GM19468 (cell line): Measurements from ENCODE around the gene CYP1B1.
A peak's percentile ranks its signal among the peaks of the same experiment; 100 is the strongest.

ENCODE experiments used
- ATAC-seq: cut with Tn5 transposase; IDR thresholded peaks from one replicate; pipeline ENCODE4 v1.9.1; 2021; ENCODE audit warnings: mild to moderate bottlenecking, moderate library complexity, moderate number of reproducible peaks; ENCODE audit not compliant: unreplicated experiment; ENCODE audit errors: extremely low read depth

Gene CYP1B1

DNA sequence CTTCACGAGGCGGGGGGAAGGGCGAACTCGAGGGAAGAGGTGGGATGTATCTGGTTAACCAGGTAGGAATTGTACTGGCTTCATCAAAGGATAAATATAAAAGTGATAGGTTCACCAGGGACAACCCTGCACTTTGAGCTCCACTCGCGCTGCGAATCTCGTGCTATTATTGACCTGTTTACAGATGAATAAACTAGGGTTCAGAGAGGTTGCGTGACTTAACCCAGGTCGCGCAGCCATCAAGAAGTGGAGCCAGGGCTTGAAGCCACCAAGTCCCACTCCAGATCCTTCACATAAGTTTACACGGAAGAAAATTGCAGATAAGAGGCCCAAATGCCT lies 1.4 kb upstream of the CYP1B1 start:
- ATAC-seq: no peak

DNA sequence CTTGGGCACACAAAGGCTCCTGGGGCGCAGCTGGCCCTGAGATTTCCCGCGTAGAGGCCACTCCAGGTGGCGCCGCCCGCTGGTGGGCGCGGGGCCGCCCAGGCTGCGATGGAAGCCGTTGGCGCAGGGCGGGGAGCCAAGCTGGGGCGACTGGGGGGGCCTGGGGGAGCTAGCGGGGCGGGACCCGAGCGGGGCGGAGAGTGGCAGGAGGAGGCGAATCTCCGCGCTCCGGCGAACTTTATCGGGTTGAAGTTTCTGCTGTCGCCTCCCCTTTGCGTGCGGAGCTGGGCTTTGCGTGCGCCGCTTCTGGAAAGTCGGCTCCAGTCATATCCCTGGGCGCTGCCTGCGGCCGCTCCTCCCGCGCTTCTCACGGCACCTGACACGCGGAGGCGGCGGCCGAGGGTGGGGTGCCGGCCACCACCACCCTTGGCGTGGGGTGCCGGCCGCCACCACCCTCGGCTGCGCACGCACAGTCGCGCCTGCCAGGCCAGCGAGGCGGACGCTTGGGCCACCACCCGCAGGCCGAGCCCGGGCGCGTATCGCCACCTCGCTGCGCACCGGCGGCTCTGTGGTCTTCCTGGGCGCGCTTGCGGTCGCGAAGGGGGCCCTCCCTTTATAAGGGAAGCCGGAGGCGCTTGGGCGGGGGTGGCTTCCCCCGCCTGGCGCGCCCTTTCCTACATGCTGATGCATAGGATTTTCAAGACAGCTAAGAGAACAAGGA lies 919 bp upstream of the CYP1B1 start:
- peak; percentile 29 for ATAC-seq

DNA sequence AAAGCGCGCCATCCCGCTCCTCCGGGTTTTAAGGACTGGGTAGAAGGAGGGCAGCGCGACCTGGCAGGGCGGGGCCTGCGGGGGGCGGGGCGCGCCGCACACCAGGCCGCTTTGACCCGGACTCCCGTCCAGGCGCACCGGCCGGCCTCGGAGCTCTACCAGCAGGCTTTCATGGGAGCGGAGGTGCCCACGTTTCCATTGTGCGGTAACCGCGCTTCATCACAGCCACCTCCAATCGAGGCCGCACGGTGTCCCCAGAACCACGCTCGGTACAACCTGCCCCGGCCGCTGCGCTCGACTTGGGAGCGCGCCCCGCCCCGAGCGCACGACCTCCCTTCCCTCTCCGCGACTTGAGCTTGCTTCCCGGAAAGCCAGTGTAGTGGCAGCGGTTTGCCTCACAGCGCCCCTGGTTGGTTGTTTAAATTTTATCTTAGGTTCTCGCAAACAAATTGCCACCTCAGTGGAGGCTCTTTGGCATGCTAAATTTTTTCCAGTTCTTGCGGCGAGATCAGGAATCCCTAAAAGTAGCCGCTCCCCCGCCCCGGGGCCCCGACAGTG lies 280 bp upstream of the CYP1B1 start:
- no peak for ATAC-seq

DNA sequence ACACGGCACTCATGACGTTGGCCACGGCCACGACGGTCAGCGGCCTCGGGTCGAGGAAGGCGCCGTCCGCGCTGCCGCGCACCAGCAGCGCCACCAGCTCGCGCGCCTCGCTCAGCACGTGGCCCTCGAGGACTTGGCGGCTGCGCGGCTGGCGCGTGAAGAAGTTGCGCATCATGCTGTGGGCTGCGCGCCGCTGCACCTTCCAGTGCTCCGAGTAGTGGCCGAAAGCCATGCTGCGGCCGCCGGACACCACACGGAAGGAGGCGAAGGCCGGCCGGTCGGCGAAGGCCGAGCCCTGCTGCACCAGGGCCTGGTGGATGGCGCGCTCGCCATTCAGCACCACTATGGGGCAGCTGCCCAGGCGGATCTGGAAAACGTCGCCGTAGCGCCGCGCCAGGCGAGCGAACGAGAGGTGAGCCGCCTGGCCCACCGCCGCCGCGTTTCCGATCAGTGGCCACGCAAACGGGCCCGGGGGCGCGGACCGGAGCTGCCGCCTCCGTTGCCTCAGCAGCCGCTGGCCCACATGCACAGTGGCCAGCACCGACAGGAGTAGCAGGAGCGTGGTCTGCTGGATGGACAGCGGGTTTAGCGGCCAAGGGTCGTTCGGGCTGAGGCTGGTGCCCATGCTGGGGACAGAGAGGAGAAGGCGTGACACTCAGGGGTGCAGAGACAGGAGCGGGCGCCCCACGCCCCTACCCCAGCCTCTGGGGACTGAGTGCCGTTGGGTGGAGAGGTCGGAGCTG lies 1.0 kb downstream of the CYP1B1 start:
- ATAC-seq: no peak

DNA sequence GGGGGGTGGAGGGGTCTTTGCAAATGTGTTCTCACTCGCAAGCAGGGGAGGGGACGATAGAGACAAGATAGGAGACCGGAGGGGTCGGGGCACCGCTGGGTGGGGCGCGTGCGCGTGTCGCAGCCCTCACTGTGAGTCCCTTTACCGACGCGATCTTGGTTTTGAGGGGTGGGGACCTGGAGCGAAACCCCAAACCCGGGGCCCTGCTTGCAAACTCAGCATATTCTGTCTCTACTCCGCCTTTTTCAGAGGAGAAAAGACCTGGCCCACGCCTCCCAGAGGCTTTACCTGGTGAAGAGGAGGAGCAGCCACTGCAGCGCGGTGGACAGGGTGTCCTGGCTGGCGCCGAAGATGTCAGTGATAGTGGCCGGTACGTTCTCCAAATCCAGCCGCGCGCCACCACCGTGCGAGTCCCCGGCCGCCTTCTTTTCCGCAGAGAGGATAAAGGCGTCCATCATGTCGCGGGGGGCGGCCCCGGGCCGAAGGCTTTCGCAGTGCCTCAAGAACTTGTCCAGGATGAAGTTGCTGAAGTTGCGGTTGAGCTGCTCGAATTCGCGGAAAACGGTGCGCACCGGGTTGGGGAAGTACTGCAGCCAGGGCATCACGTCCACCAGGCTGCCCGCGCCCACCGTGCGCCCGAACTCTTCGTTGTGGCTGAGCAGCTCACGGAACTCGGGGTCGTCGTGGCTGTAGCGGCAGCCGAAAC lies 1.7 kb downstream of the CYP1B1 start:
- ATAC-seq: no peak

DNA sequence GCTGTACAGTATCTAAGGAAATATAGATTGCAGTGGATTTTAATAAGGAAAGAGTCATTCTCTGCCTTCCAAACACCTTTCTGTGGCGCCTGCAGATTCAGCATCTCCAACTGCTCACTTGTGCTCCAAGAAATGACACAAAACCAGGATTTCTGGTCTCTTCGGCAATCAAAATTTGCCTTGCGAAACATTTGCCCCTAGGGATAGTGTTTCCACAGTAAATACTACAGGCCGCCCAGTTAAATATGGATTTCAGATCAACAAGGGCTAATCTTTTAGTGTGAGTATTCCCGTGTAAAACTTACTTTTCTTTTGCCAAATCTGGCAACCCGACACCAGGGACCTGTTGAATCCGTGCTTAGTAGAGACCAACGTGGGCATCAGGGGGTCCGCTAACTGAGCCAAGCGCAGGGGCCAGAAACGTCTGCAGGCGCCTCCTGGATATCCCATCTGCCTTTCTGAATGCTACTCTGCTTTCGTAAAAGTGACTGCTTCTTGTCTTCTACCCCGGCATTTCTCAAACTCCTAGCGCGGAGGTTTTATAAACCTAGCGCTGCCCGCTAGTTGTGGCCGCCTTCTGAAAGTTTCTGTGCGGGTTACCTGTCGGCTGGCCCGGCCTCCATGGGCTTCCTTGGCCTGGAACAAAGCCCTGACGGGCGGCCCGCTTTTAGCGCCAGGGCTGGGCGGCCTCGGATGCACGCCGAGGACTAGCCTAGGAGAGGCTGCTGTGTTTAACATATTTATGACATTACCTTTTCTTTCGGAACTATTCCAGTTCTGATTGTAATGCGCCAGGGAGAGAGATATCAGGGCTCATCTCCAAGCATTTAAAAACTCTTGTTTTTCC lies 2.5 kb downstream of the CYP1B1 start:
- ATAC-seq: no peak

DNA sequence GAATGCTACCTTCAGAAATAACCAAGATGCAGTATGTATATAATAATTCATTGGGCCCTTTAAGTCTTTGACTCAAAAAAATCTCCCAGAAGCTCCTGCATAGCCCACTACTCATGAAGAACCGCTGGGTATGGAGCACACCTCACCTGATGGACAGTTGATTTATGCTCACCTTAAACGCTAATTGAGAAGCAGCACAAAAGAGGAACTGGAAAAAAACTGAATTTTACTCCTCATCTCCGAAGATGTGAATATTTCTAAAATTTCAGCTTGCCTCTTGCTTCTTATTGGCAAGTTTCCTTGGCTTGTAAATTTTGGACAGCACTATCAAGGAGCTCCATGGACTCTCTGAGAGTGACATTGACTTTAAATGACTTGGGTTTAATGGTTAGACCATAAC lies 5.5 kb downstream of the CYP1B1 start:
- ATAC-seq: no peak

DNA sequence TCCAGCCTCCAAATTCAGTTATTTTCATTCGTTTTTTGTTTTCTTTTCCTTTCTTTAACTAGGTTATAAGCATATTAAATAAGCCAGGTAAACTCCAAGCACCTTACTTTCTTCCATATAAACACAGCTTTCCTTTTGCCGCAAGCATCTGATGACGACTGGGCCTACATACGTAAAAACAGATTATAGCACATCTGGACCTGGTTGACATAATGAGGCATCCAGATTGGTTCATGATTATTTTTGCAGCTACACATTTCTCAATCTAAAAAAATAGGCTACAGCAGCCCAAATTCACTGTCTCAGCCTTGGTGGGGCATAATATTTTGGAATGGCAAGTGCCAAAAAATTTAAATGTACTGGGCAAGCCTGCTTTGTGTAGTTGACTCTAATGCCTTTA lies 7.7 kb downstream of the CYP1B1 start:
- no peak for ATAC-seq

DNA sequence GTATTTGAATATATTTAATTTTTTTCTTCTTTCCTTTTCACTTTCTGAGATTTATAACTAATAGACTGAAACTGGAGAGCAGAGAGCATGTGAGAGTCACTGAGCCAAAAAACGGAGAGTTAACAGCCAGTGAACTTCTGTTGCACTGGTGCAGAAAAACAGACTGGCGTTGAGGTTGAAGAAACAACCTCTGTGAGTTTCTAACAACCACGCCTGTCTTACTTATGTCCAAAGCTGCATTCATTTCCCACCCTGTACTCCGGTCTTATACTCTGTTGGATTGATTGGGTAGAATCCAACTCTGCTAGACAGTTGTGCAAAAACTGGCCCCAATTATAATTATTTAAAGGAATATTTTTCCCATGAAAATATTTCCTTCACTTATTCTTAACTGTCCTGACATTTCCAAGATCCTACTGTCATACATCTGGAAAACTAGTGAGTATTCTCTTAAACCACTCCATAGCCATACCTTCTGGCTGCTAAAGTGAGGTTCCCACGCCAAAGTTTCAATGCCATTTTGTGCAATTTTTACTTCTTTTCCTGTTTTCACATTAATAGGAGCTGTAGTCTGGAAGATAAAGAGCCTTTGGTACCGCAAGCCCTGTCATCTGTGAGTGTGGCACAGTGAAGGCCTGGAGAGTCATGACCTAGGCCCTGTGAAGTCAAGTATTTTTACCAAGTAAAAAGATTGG lies 9.4 kb downstream of the CYP1B1 start:
- ATAC-seq: no peak

DNA sequence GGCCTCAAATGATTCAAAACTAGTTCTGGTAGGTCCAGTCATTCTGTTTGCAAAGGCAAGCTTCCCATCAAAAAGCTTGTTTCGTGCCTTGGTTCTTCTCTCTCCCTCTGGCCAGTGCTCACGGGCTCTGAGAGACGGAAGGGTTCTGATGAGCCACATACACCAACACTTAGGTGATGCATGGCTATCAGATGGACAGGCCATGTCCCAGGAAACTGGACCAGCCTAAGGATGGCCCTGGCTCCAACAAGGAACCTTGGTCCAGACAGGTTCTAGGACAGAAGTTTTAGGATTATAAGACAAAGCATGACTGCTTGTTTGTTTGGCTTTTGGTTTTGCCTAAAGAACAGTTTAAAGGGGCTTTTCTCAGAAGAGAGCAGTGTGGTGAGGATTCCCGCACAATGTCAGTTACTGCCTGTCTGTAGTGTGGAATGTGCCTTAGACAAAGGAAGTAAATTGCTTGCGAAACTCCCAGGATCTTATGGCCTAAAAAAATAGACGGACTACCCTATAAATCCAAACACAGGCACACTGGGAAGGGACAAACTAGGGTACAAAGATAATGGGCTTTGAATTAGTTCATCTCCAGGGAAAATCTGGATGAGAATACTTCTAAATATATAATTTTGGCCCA lies 10.3 kb downstream of the CYP1B1 start:
- no peak for ATAC-seq

DNA sequence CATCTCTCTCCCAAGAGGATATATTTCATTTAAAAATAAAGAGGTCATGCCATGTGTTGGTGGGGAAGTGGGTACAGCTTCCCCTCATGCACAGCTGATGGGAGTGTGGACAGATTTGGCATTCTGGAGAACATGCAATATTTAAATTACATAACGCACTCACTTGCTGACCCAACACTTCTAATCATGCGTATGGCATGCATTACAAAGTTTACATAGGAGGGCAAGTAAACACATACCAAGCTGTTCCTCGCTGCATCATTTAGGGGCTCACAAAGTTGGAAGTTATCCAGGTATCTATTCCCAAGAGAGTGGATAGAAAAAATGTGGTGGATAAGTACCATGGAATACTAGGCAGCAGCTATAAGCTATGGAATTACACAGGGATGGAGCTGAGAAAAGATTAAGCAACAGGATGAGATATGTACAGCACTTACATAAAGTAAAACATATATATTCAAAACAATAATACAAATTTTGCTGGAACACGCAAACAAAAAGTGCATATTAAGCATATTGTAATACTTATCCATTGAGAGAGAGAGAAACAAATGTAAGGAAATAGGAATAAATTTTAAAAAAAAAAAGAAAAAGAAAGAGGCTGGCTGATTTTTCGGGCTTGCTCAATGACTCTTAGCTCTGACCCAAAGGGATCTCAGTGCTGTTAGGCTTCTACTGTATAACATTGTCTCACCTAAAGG lies 11.0 kb downstream of the CYP1B1 start:
- ATAC-seq: no peak

DNA sequence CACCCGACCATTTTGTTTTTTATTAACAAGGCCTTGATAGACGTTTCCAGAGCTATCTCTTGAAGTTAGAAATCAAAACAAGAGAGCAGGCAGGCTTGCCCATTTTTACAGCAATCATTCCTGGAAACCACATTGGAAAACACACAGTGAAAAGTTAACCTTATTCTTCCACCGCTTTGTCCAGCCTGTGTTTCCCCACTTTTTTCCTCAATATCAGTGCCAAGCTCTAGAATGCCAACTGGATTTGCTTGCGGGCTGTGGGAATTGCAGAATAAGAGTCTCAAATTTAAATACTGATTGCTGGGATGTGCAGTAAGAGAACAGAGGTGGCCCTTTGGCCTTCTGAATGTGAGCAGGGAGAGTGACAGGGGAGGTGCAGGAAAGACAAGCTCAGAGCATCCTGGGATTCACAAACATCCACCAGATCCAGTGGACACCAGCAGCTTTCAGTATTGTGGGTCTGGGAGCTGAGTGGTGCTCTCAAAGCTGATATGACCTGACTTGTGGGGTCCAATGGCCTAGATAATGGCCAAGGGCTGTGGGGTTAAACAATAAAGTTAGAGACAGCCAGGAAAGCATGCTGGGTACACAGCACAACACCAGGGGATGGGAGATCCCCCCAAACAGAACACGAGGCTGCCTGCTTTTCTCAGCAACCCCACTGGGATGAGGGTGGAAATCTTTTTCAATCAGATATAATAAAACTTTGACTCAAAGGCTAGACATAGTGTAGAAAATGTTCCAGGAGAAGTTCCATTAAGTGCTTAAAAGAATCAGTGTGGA lies 15.5 kb downstream of the CYP1B1 start:
- ATAC-seq: no peak

DNA sequence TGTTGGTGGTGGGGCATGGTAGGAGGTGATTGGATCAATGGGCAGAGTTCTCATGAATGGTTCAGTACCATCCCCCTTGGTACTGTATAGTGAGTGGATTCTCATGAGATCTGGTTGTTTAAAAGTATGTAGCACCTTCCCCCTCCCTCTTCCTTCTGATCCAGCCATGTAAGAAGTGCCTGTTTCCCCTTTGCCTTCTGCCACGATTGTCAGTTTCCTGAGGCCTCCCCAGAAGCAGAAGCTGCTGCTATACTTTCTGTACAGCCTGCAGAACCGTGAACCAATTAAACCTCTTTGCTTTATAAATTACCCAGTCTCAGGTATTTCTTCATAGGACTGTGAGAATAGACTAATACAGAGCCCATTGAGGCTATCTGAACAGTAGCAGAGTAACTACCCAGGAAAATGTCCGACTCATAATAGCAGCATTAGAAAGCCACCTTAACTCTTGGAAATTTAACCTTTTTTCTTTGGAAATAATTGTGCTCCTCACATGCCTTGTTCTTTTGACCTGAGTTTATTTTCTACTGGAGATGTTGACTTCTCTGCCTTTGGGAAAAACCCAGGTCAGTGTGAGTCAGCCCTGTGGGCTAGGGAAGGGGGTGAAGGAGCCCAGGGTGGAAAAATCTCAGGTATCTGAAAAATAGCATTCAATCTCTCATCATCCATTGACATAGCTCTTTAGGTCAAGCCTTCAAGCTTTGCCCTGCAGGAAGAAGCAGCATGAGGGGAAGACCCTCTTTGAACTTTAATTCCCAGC lies 18.1 kb downstream of the CYP1B1 start:
- ATAC-seq: no peak

DNA sequence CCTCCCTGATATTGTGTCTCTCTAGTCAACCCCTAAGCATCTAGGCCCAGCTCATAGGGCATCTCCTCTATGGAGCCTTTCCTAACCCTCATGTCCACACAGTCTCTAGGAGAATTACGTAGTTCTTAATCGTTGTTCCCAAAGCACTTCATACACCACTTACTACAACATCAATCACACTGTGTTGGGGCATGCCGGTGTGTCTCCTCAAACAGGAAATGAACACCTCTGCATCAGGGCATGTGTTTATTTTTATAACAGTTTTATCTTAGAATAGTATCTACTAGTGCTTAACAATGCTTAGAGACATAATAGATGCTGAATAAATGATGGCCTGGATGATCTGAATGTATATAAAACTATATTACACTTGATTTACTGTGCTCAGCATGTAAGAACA lies 19.7 kb downstream of the CYP1B1 start:
- no peak for ATAC-seq

DNA sequence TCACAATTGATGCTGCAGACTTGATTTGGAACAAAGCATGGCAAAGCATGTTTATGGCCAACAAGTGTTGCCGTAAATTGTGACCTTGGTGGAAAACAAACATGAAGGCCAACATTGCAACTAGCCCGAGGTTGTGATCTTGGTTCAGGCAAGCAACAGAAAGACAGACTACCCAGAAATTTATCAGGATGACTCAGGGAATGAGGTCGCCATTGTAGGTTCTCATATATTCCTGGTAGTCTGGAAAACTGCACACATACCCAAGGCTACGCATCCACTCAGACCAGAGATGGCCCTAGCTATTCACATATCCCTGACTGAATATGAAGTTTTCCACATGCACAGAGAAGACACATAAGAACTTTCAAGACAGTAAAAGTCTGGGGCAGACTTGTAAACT lies 30.1 kb downstream of the CYP1B1 start:
- ATAC-seq: no peak

DNA sequence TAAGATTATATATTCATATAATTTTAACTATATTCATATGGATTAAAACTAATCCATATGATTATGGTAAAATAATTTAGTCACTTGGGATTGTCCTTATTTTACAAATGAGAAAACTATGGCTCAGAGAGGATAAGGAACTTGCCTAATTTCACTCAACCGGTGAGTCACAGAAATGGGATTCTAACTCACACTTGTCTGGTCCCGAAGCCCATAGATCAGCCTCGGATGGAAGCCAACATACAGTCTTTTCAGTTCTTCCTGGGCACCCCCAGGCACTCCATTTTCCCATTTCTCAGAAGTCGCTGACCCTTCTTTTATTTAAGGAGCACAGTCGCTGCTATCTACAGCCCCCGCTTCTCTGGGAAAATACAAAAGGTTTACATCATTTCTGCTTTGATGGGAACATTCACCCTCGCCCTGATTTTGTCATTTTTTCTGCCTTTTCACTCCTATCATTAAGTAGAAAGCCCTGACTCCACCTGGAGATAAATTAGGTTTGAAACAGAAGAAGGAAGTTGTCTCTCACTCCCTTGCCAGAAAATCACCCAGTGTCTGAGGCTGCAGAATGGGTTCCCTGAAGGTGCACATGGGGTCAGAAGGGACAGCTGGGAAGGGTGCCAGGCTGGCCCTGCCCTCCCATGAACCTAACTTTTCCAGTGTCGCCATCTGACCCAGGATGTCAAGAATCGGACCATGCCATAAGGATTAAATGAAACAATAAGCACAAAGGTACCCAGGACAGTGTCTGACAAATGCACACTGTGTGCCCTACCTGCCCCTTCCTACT lies 36.6 kb downstream of the CYP1B1 start:
- no peak for ATAC-seq
